ENCODE data around the gene CLMP.

The CLMP gene

GRCh38 chr11:123214940-123215339 is 19.9 kb upstream of the CLMP start:
- Histone ChIP-seq H3K27ac (ENCODE audit: low read depth, low read length, poor library complexity, severe bottlenecking) (no peak overlapping the region), H4K20me1 (ENCODE audit: insufficient read depth, low read length) (no peaks in the 10 kb centered on the region), H3K9ac (ENCODE audit: low read length) (no peak overlapping the region), H3F3A (ENCODE audit: insufficient read depth, low read length) (no peaks in the 10 kb centered on the region), H3K36me3 (ENCODE audit: insufficient read depth, low read length) (no peaks in the 10 kb centered on the region), H2AFZ (ENCODE audit: low read length) (no peak overlapping the region), H3K4me3 (ENCODE audit: low read depth, low read length, poor library complexity, severe bottlenecking) (no peak overlapping the region), H3K27me3 (ENCODE audit: insufficient read depth, low read length) (no peaks in the 10 kb centered on the region), H3K9me2 (ENCODE audit: low read depth, low read length) (no peaks in the 10 kb centered on the region), H3K79me2 (ENCODE audit: insufficient read depth, low read length) (no peaks in the 10 kb centered on the region), H3K4me2 (ENCODE audit: low read length) (no peak overlapping the region), H3K9me3 (ENCODE audit: low read length) (no peaks in the 10 kb centered on the region), H3K4me1 (ENCODE audit: insufficient read depth, low read length, severe bottlenecking) (no peaks in the 10 kb centered on the region)
- TF ChIP-seq EZH2 (IDR thresholded peaks at IDR 0.05; ENCODE audit: borderline replicate concordance, low read length) = no peak
- no peak for TF ChIP-seq CTCF (IDR thresholded peaks at IDR 0.05; ENCODE audit: low read length)

GRCh38 chr11:123214396-123214795 is 19.3 kb upstream of the CLMP start:
- no peak overlapping the region for H3K27ac ChIP-seq (ENCODE audit: low read depth, low read length, poor library complexity, severe bottlenecking)
- no peak overlapping the region for H3K4me2 ChIP-seq (ENCODE audit: low read length)
- H3K9ac ChIP-seq (ENCODE audit: low read length) = no peak overlapping the region
- no peaks in the 10 kb centered on the region for H3K4me1 ChIP-seq (ENCODE audit: insufficient read depth, low read length, severe bottlenecking)
- TF ChIP-seq CTCF (IDR thresholded peaks at IDR 0.05; ENCODE audit: low read length) = no peak
- no peak for TF ChIP-seq EZH2 (IDR thresholded peaks at IDR 0.05; ENCODE audit: borderline replicate concordance, low read length)
- H3K9me2 ChIP-seq (ENCODE audit: low read depth, low read length) = no peaks in the 10 kb centered on the region
- no peak overlapping the region for H2AFZ ChIP-seq (ENCODE audit: low read length)
- H4K20me1 ChIP-seq (ENCODE audit: insufficient read depth, low read length) = no peaks in the 10 kb centered on the region
- H3K9me3 ChIP-seq (ENCODE audit: low read length) = no peaks in the 10 kb centered on the region
- no peaks in the 10 kb centered on the region for H3K36me3 ChIP-seq (ENCODE audit: insufficient read depth, low read length)
- H3K79me2 ChIP-seq (ENCODE audit: insufficient read depth, low read length) = no peaks in the 10 kb centered on the region
- no peaks in the 10 kb centered on the region for H3K27me3 ChIP-seq (ENCODE audit: insufficient read depth, low read length)
- no peaks in the 10 kb centered on the region for H3F3A ChIP-seq (ENCODE audit: insufficient read depth, low read length)
- no peak overlapping the region for H3K4me3 ChIP-seq (ENCODE audit: low read depth, low read length, poor library complexity, severe bottlenecking)

- H2AFZ ChIP-seq (ENCODE audit: low read length) = no peak overlapping the region
- no peaks in the 10 kb centered on the region for H4K20me1 ChIP-seq (ENCODE audit: insufficient read depth, low read length)
- no peaks in the 10 kb centered on the region for H3K9me3 ChIP-seq (ENCODE audit: low read length)
- no peaks in the 10 kb centered on the region for H3K36me3 ChIP-seq (ENCODE audit: insufficient read depth, low read length)
- H3K9ac ChIP-seq (ENCODE audit: low read length) = no peak overlapping the region
- no peak for TF ChIP-seq EZH2 (IDR thresholded peaks at IDR 0.05; ENCODE audit: borderline replicate concordance, low read length)
- TF ChIP-seq CTCF (IDR thresholded peaks at IDR 0.05; ENCODE audit: low read length) = no peak
- H3K27me3 ChIP-seq (ENCODE audit: insufficient read depth, low read length) = no peaks in the 10 kb centered on the region
- no peaks in the 10 kb centered on the region for H3F3A ChIP-seq (ENCODE audit: insufficient read depth, low read length)
- no peaks in the 10 kb centered on the region for H3K9me2 ChIP-seq (ENCODE audit: low read depth, low read length)
- no peaks in the 10 kb centered on the region for H3K4me1 ChIP-seq (ENCODE audit: insufficient read depth, low read length, severe bottlenecking)
- no peak overlapping the region for H3K4me2 ChIP-seq (ENCODE audit: low read length)
- H3K79me2 ChIP-seq (ENCODE audit: insufficient read depth, low read length) = no peaks in the 10 kb centered on the region
- no peak overlapping the region for H3K4me3 ChIP-seq (ENCODE audit: low read depth, low read length, poor library complexity, severe bottlenecking)
- no peak overlapping the region for H3K27ac ChIP-seq (ENCODE audit: low read depth, low read length, poor library complexity, severe bottlenecking)
Observed at GRCh38 chr11:123213307-123213771, 18.3 kb upstream of the CLMP start.
